ENCODE measurements around the gene LCP1.

Gene LCP1

GRCh38 chr13:46101002-46101401, 81.0 kb downstream of the LCP1 start:
- TF ChIP-seq CTCF (IDR thresholded peaks at IDR 0.05; ENCODE audit: insufficient read depth, low read depth, low read length, missing control alignments): no peak
- no peak overlapping the region for H3K4me3 ChIP-seq (ENCODE audit: low read depth, low read length)
- no peak for DNase-seq (ENCODE audit: low read depth)

GRCh38 chr13:46100191-46100815, 81.7 kb downstream of the LCP1 start:
- DNase-seq (ENCODE audit: low read depth): peak; percentile 47
- no peak overlapping the region for H3K4me3 ChIP-seq (ENCODE audit: low read depth, low read length)
- no peak for TF ChIP-seq CTCF (IDR thresholded peaks at IDR 0.05; ENCODE audit: insufficient read depth, low read depth, low read length, missing control alignments)

- no peak for TF ChIP-seq CTCF (IDR thresholded peaks at IDR 0.05; ENCODE audit: insufficient read depth, low read depth, low read length, missing control alignments)
- DNase-seq (ENCODE audit: low read depth): no peak
- no peak overlapping the region for H3K4me3 ChIP-seq (ENCODE audit: low read depth, low read length)
Measured at GRCh38 chr13:46097663-46098062, 84.3 kb downstream of the LCP1 start.

- no peak for TF ChIP-seq CTCF (IDR thresholded peaks at IDR 0.05; ENCODE audit: insufficient read depth, low read depth, low read length, missing control alignments)
- H3K4me3 ChIP-seq (ENCODE audit: low read depth, low read length): no peak overlapping the region
- no peak for DNase-seq (ENCODE audit: low read depth)
Measured at GRCh38 chr13:46097015-46097414, 85.0 kb downstream of the LCP1 start.

DNA sequence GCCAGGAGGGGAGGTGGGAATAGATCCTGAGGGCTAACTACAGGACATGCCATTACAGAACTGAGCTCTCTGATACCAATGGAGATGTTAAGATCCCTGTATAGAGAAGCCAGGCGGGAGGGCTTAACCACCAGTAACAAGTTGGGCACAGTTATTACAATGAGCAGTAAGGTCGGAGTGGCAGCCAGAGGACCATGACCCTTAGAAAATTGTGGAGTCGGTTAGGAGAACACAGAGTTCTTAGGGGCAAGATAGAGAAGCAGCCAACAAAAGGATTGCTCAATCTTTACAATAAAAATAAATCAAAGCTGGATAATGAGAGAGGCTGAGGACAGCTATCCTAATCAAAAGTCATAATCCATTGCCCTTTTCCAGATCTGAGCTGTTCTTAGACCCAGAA, 87.5 kb downstream of the LCP1 start:
- no peak for DNase-seq (ENCODE audit: low read depth)
- no peak for TF ChIP-seq CTCF (IDR thresholded peaks at IDR 0.05; ENCODE audit: insufficient read depth, low read depth, low read length, missing control alignments)
- no peak overlapping the region for H3K4me3 ChIP-seq (ENCODE audit: low read depth, low read length)

GRCh38 chr13:46088821-46089562, 93.0 kb downstream of the LCP1 start:
- no peak for TF ChIP-seq CTCF (IDR thresholded peaks at IDR 0.05; ENCODE audit: insufficient read depth, low read depth, low read length, missing control alignments)
- no peak overlapping the region for H3K4me3 ChIP-seq (ENCODE audit: low read depth, low read length)
- no peak for DNase-seq (ENCODE audit: low read depth)
